Muscle layer of duodenum (tissue), 2 donors: ENCODE results near the gene CLSTN2.

Experiments
- H3K27ac ChIP-seq: one replicate; pipeline ENCODE4 v1.7.0; 2013; ENCODE audit warnings: mild to moderate bottlenecking, low read length
- H3K27me3 ChIP-seq: one replicate; pipeline ENCODE4 v1.7.0; 2013; ENCODE audit warnings: low read depth, mild to moderate bottlenecking, control low read depth, low read length
- H3K36me3 ChIP-seq, 2 donors: one replicate each; pipeline ENCODE4 v1.7.0; 2013; ENCODE audit warnings: low read length in 2 of 2, control low read depth in 1 of 2, mild to moderate bottlenecking in 1 of 2; ENCODE audit not compliant: insufficient read depth in 2 of 2, control insufficient read depth in 1 of 2
- H3K4me1 ChIP-seq, 2 donors: one replicate each; pipeline ENCODE4 v1.7.0; 2013; ENCODE audit warnings: low read length in 2 of 2, mild to moderate bottlenecking in 2 of 2, control low read depth in 1 of 2, moderate library complexity in 1 of 2; ENCODE audit not compliant: insufficient read depth in 2 of 2, control insufficient read depth in 1 of 2
- H3K4me3 ChIP-seq, 2 donors: one replicate each; pipeline ENCODE4 v1.7.0; 2013; ENCODE audit warnings: low read length in 2 of 2, low read depth in 1 of 2, mild to moderate bottlenecking in 1 of 2
- H3K9me3 ChIP-seq, 2 donors: one replicate each; pipeline ENCODE4 v1.7.0; 2013; ENCODE audit warnings: low read length in 2 of 2, control low read depth in 1 of 2, mild to moderate bottlenecking in 1 of 2; ENCODE audit not compliant: control insufficient read depth in 1 of 2
- donor health status: healthy.

The CLSTN2 gene

GRCh38 chr3:140250010-140250855 is 315.2 kb downstream of the CLSTN2 start:
- Histone ChIP-seq H3K36me3 (no peaks in the 10 kb centered on the region), H3K27me3 (no peaks in the 10 kb centered on the region), H3K9me3 (no peaks in the 10 kb centered on the region), H3K4me3 (no peak overlapping the region), H3K4me1 (no peaks in the 10 kb centered on the region), H3K27ac (no peak overlapping the region)

- no peak overlapping the region for H3K27ac ChIP-seq
These were observed 316.0 kb downstream of the CLSTN2 start for GRCh38 chr3:140250945-140251344.

DNA sequence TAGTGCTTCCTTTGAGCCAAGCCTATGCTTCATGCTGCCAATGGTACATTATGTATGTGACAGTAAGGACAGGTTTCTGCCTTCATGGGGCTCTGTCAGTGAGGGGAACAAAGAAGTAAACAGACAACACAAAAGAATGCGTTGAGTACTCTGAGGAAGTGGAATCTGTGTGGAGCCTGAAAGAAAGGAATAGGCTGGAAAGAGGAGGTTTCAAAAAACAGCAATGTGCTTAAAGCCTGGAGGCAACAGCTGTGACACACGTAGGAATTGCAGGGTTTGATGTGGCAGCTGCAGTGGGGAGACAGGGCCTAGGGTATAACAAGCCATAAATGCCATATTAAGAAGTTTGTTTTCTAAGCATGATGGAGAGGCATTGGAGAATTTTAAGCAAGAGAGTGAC is 316.7 kb downstream of the CLSTN2 start:
- Histone ChIP-seq H3K4me3 (no peak overlapping the region), H3K27ac (no peak overlapping the region), H3K9me3 (no peaks in the 10 kb centered on the region), H3K4me1 (no peaks in the 10 kb centered on the region), H3K27me3 (no peaks in the 10 kb centered on the region), H3K36me3 (no peaks in the 10 kb centered on the region)

More at GRCh38 chr3:140250945-140251344, 316.0 kb downstream of the CLSTN2 start:
- H3K27me3 ChIP-seq = no peaks in the 10 kb centered on the region
- no peaks in the 10 kb centered on the region for H3K36me3 ChIP-seq
- no peaks in the 10 kb centered on the region for H3K4me1 ChIP-seq
- no peak overlapping the region for H3K4me3 ChIP-seq
- H3K9me3 ChIP-seq = no peaks in the 10 kb centered on the region

DNA sequence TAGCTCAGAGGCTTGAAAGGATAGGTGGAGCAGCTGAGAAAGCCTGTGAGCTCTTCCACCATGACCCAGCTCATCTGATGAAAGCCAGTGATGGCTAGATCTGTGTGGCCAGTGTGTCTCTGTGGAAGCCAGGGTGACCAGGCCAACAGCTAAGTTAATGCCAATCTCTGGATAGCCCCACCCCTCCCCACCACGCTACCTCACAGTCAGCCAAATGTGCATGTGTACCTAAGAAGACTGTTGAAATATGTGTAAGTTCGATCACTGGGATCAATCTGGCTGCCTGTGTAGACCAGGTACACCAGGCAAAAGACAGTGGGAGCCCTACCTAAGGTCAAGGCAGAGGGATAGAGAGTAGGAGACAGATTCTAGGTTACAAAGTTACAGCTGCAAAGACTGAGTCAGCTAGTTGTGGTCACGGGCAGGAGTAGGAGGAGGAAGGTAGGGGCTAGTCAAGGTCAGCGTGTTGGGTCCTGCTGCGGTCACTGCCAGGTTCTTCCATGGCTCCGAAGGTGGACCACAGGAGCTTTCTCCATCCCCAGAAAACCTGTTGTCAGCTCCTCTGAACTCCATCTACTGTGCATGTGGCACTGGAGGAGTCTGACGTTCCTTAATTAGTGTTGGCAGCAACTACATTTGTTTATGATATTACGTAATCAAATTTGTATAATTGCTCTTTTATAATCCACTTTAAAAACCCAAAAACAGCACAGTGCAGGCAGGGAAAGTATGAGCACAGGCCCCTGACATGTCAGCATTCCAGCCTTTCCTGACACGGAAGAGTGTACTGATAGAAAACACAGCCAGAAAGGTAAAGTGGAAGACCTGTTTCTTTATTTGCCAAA is 318.0 kb downstream of the CLSTN2 start:
- Histone ChIP-seq H3K27ac (no peak overlapping the region), H3K9me3 (no peaks in the 10 kb centered on the region), H3K4me3 (no peak overlapping the region), H3K4me1 (no peaks in the 10 kb centered on the region), H3K27me3 (no peaks in the 10 kb centered on the region), H3K36me3 (no peaks in the 10 kb centered on the region)

DNA sequence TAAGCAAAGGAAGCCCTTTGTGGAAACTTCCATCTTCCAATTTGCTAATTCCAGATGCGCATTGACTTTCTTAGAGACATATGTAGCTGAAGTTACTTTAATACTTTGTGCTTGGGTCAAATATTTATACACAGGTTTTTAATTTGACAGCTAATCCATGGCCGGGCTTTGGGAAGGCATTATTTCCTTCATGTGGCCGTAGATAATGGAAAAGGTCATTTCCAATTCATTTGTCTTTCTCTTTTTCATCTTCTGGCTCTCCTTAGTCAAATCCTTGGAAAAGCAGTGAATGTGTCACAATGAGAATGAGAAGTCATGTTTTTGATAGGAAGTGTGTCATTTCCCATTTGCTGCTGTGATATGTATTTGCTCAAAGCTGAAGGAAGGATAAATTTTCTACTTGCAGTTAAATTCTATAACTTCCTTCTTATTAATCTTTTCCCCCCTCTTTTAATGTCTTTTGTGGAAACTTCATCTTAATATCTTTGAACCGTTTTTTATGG is 323.3 kb downstream of the CLSTN2 start:
- Histone ChIP-seq H3K36me3 (no peaks in the 10 kb centered on the region), H3K27me3 (no peaks in the 10 kb centered on the region), H3K4me3 (no peak overlapping the region), H3K4me1 (no peaks in the 10 kb centered on the region), H3K9me3 (no peaks in the 10 kb centered on the region), H3K27ac (no peak overlapping the region)

DNA sequence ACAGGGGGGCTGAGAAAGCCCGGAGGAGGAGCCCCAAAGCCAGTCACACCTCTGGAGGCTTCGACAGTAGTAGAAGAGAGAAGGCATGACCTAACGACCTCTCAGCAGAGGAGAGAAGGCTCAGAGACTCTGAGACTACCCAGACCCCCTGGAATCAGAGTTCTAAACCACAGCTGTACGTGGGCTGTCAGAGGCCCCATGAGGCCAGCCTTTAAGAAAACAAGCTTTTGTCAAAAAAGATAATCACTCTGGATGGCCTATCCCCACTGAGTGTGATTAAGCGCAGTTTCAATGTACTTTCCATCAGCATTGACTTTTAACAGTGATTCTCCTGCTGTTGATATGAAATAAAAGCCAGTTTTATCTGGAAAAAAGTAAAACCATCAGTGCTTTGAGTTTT is 330.3 kb downstream of the CLSTN2 start:
- Histone ChIP-seq H3K27ac (no peak overlapping the region), H3K4me3 (no peak overlapping the region), H3K4me1 (no peaks in the 10 kb centered on the region), H3K36me3 (no peaks in the 10 kb centered on the region), H3K27me3 (no peaks in the 10 kb centered on the region), H3K9me3 (no peaks in the 10 kb centered on the region)

GRCh38 chr3:140268103-140268502 is 333.1 kb downstream of the CLSTN2 start:
- no peaks in the 10 kb centered on the region for H3K36me3 ChIP-seq
- no peak overlapping the region for H3K27ac ChIP-seq
- no peaks in the 10 kb centered on the region for H3K27me3 ChIP-seq
- no peaks in the 10 kb centered on the region for H3K4me1 ChIP-seq
- H3K4me3 ChIP-seq = no peak overlapping the region
- no peaks in the 10 kb centered on the region for H3K9me3 ChIP-seq

DNA sequence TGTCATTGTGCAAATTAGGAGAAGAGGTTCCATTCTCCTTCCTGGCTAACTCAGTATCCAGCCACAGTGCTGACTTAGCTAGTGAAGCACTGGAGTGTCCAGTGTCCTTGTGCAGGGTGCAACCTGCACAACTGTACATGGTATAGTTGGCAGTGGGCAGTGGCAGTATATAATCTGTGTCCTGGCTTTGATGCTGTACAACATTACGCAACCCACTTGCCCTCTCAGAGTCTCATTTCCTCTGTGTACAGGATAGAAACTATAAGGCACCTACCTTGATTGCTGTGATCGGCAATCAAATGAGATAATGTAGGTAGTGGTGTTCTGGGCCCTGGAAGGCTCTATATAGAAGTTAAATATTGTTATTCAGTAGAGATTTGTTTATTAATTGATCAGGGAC is 333.6 kb downstream of the CLSTN2 start:
- Histone ChIP-seq H3K9me3 (no peaks in the 10 kb centered on the region), H3K36me3 (no peaks in the 10 kb centered on the region), H3K27ac (no peak overlapping the region), H3K4me3 (no peak overlapping the region), H3K4me1 (no peaks in the 10 kb centered on the region), H3K27me3 (no peaks in the 10 kb centered on the region)

DNA sequence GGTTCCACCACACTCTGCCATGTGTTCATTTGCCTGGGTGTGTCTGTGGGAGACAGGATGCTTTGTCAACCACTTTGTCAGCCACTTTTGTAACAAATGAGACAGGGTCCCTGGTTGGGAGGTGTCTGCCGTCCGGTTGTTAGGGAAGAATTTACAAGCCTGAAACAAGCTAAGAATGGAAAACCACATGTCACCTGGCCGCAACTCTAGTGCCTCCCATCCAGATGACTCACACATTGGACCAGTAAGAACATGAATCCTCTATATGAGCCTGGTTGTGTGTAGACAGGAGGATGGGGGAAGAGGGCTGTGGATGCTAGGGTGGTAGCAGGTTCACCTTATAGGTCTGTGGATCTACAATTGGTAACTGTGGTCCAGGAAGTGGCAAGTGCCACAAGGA is 335.3 kb downstream of the CLSTN2 start:
- Histone ChIP-seq H3K27me3 (no peaks in the 10 kb centered on the region), H3K36me3 (no peaks in the 10 kb centered on the region)

GRCh38 chr3:140273542-140274195 is 338.7 kb downstream of the CLSTN2 start:
- H3K4me3 ChIP-seq = no peak overlapping the region
- H3K36me3 ChIP-seq = no peaks in the 10 kb centered on the region
- H3K27me3 ChIP-seq = no peaks in the 10 kb centered on the region
- H3K4me1 ChIP-seq = no peaks in the 10 kb centered on the region
- H3K27ac ChIP-seq = no peak overlapping the region
- no peaks in the 10 kb centered on the region for H3K9me3 ChIP-seq

More for the DNA sequence above, 335.3 kb downstream of the CLSTN2 start:
- Histone ChIP-seq H3K27ac (no peak overlapping the region), H3K4me3 (no peak overlapping the region), H3K9me3 (no peaks in the 10 kb centered on the region), H3K4me1 (no peaks in the 10 kb centered on the region)

GRCh38 chr3:140274429-140274828 is 339.4 kb downstream of the CLSTN2 start:
- Histone ChIP-seq H3K27ac (no peak overlapping the region), H3K4me3 (no peak overlapping the region), H3K36me3 (no peaks in the 10 kb centered on the region), H3K27me3 (no peaks in the 10 kb centered on the region), H3K4me1 (no peaks in the 10 kb centered on the region), H3K9me3 (no peaks in the 10 kb centered on the region)
